Measurements from ENCODE around the gene SHROOM3.
"Not testable (repeated sequence)": the region's sequence is repeated elsewhere in the genome, so short reads cannot be mapped to it uniquely, and the experiment has no call there.

SHROOM3 gene

GRCh38 chr4:76697129-76697803, 262.2 kb downstream of the SHROOM3 start:
- DNase-seq (ENCODE audit: low spot score) = no peak

GRCh38 chr4:76698141-76698540, 263.1 kb downstream of the SHROOM3 start:
- DNase-seq (ENCODE audit: low spot score) = no peak

GRCh38 chr4:76699751-76700310, 264.8 kb downstream of the SHROOM3 start:
- no peak for DNase-seq (ENCODE audit: low spot score)

- DNase-seq (ENCODE audit: low spot score) = no peak
Measured at GRCh38 chr4:76702440-76703122, 267.6 kb downstream of the SHROOM3 start.

GRCh38 chr4:76703123-76703490, 268.1 kb downstream of the SHROOM3 start:
- no peak for DNase-seq (ENCODE audit: low spot score)

- no peak for DNase-seq (ENCODE audit: low spot score)
Measured at GRCh38 chr4:76703676-76704075, 268.6 kb downstream of the SHROOM3 start.

- DNase-seq (ENCODE audit: low spot score) = no peak
Measured at GRCh38 chr4:76704133-76704881, 269.3 kb downstream of the SHROOM3 start.

- DNase-seq (ENCODE audit: low spot score) = no peak
Measured at GRCh38 chr4:76705472-76705871, 270.4 kb downstream of the SHROOM3 start.

- DNase-seq (ENCODE audit: low spot score) = no peak
Measured at GRCh38 chr4:76706581-76706980, 271.6 kb downstream of the SHROOM3 start.

- DNase-seq (ENCODE audit: low spot score) = no peak
Measured at GRCh38 chr4:76708971-76709771, 274.1 kb downstream of the SHROOM3 start.

GRCh38 chr4:76709772-76710090, 274.7 kb downstream of the SHROOM3 start:
- no peak for DNase-seq (ENCODE audit: low spot score)

GRCh38 chr4:76712564-76712963, 277.5 kb downstream of the SHROOM3 start:
- DNase-seq (ENCODE audit: low spot score) = no peak

GRCh38 chr4:76714226-76714625, 279.2 kb downstream of the SHROOM3 start:
- no peak for DNase-seq (ENCODE audit: low spot score)

GRCh38 chr4:76716020-76716419, 281.0 kb downstream of the SHROOM3 start:
- DNase-seq (ENCODE audit: low spot score) = no peak

GRCh38 chr4:76716658-76717057, 281.6 kb downstream of the SHROOM3 start:
- DNase-seq (ENCODE audit: low spot score) = no peak

- no peak for DNase-seq (ENCODE audit: low spot score)
Measured at GRCh38 chr4:76717431-76717830, 282.4 kb downstream of the SHROOM3 start.

GRCh38 chr4:76718021-76718420, 283.0 kb downstream of the SHROOM3 start:
- no peak for DNase-seq (ENCODE audit: low spot score)

- no peak for DNase-seq (ENCODE audit: low spot score)
Measured at GRCh38 chr4:76718831-76719230, 283.8 kb downstream of the SHROOM3 start.

GRCh38 chr4:76720121-76720520, 285.1 kb downstream of the SHROOM3 start:
- no peak for DNase-seq (ENCODE audit: low spot score)

- DNase-seq (ENCODE audit: low spot score) = not testable (repeated sequence)
Measured at GRCh38 chr4:76722146-76722545, 287.1 kb downstream of the SHROOM3 start.

- DNase-seq (ENCODE audit: low spot score) = no peak
Measured at GRCh38 chr4:76722838-76723237, 287.8 kb downstream of the SHROOM3 start.

- no peak for DNase-seq (ENCODE audit: low spot score)
Measured at GRCh38 chr4:76723373-76723772, 288.3 kb downstream of the SHROOM3 start.

Measured in HuH-7.5 (cell line).